GM12865 (cell line): ENCODE results near the gene SESN2.

Source experiments
- DNase-seq: peaks from one replicate; pipeline ENCODE4 v3.0.0; 2010; ENCODE audit warnings: low read depth
- H3K4me3 ChIP-seq: 2 replicates; pipeline ENCODE4 v1.5.1; 2011; ENCODE audit warnings: mild to moderate bottlenecking, low read depth, low read length, control low read depth
- CTCF ChIP-seq: IDR thresholded peaks from 2 replicates; pipeline ENCODE4 v1.5.1; 2011; ENCODE audit warnings: low read length, control low read depth, low read depth, inconsistent platforms; ENCODE audit not compliant: insufficient read depth; ENCODE audit errors: missing control alignments

SESN2 gene

GRCh38 chr1:28286111-28286510, 26.8 kb downstream of the SESN2 start:
- DNase-seq = no peak
- no peak overlapping the region for H3K4me3 ChIP-seq
- no peak for TF ChIP-seq CTCF

GRCh38 chr1:28288487-28288886, 29.2 kb downstream of the SESN2 start:
- no peak overlapping the region for H3K4me3 ChIP-seq
- no peak for TF ChIP-seq CTCF

GRCh38 chr1:28290851-28291250, 31.5 kb downstream of the SESN2 start:
- DNase-seq = no peak
- no peak overlapping the region for H3K4me3 ChIP-seq
- no peak for TF ChIP-seq CTCF

More at GRCh38 chr1:28288487-28288886, 29.2 kb downstream of the SESN2 start:
- DNase-seq = no peak

- DNase-seq = no peak
- H3K4me3 ChIP-seq = no peak overlapping the region
- TF ChIP-seq CTCF = no peak
These were observed 32.4 kb downstream of the SESN2 start for GRCh38 chr1:28291711-28292110.

- TF ChIP-seq CTCF = no peak
- no peak for DNase-seq
- H3K4me3 ChIP-seq = no peak overlapping the region
These were observed 36.6 kb downstream of the SESN2 start for GRCh38 chr1:28295936-28296335.

GRCh38 chr1:28296401-28297261, 37.3 kb downstream of the SESN2 start:
- no peak for TF ChIP-seq CTCF
- no peak overlapping the region for H3K4me3 ChIP-seq
- DNase-seq = no peak

GRCh38 chr1:28297826-28298225, 38.5 kb downstream of the SESN2 start:
- H3K4me3 ChIP-seq = no peak overlapping the region
- no peak for TF ChIP-seq CTCF
- peak; percentile 80 for DNase-seq
